Neural progenitor cell (in vitro differentiated cells): ENCODE data around the gene TCF4. TPM values are rescaled to one million over a fixed set of nuclear protein-coding genes. Genes with fewer than 3 reads are reported as not detected.

Experiments
- DNase-seq: peaks from one replicate; pipeline ENCODE4 v3.0.0-alpha.2; 2016; ENCODE audit warnings: low spot score
- H2AFZ ChIP-seq: fragments of 200-600 bp; sonication (generic); replicated peaks from 2 replicates; pipeline ENCODE4 v1.6.1; 2016; ENCODE audit warnings: antibody characterized with exemption
- H3F3A ChIP-seq: fragments of 200-600 bp; sonication (generic); 2 replicates; pipeline ENCODE4 v1.6.1; 2016; ENCODE audit warnings: antibody characterized with exemption, low read depth
- H3K27ac ChIP-seq: fragments of 200-600 bp; sonication (generic); 2 replicates; pipeline ENCODE4 v1.5.1; 2016; ENCODE audit warnings: mild to moderate bottlenecking
- H3K27me3 ChIP-seq: fragments of 200-600 bp; sonication (generic); 2 replicates; pipeline ENCODE4 v1.6.1; 2016; ENCODE audit warnings: mild to moderate bottlenecking, moderate library complexity
- H3K36me3 ChIP-seq: fragments of 200-600 bp; sonication (generic); 2 replicates; pipeline ENCODE4 v1.5.1; 2016
- H3K4me1 ChIP-seq: fragments of 200-600 bp; sonication (generic); 2 replicates; pipeline ENCODE4 v1.6.1; 2016; ENCODE audit warnings: mixed run types
- H3K4me2 ChIP-seq: fragments of 200-600 bp; sonication (generic); 2 replicates; pipeline ENCODE4 v1.6.1; 2016
- H3K4me3 ChIP-seq: fragments of 200-600 bp; sonication (generic); 2 replicates; pipeline ENCODE4 v1.5.1; 2016
- H3K79me2 ChIP-seq: fragments of 200-600 bp; sonication (generic); 2 replicates; pipeline ENCODE4 v1.6.1; 2016; ENCODE audit warnings: low read depth
- H3K9ac ChIP-seq: fragments of 200-600 bp; sonication (generic); 2 replicates; pipeline ENCODE4 v1.6.1; 2016
- H3K9me3 ChIP-seq: fragments of 200-600 bp; sonication (generic); 2 replicates; pipeline ENCODE4 v1.5.1; 2016; ENCODE audit warnings: low read depth
- H4K20me1 ChIP-seq: fragments of 200-600 bp; sonication (generic); 2 replicates; pipeline ENCODE4 v1.6.1; 2016; ENCODE audit warnings: low read depth
- H3K27ac Mint-ChIP-seq: 3 replicates; pipeline ENCODE4 v1.8.0; 2021; ENCODE audit warnings: mixed read lengths
- H3K27me3 Mint-ChIP-seq: 2 replicates; pipeline ENCODE4 v1.8.0; 2022; ENCODE audit warnings: low read depth, mild to moderate bottlenecking, inconsistent platforms, moderate library complexity, mixed read lengths; ENCODE audit not compliant: insufficient read depth
- H3K36me3 Mint-ChIP-seq: 3 replicates; pipeline ENCODE4 v1.8.0; 2021; ENCODE audit warnings: mixed read lengths
- H3K4me1 Mint-ChIP-seq: 3 replicates; pipeline ENCODE4 v1.8.0; 2021; ENCODE audit warnings: mixed read lengths
- H3K4me3 Mint-ChIP-seq: 3 replicates; pipeline ENCODE4 v1.8.0; 2021; ENCODE audit warnings: mild to moderate bottlenecking, moderate library complexity, mixed read lengths
- H3K9me3 Mint-ChIP-seq: 3 replicates; pipeline ENCODE4 v1.8.0; 2020; ENCODE audit warnings: mixed read lengths
- EZH2 ChIP-seq: fragments of 200-600 bp; sonication (generic); IDR thresholded peaks from 2 replicates; pipeline ENCODE4 v1.6.1; 2017; ENCODE audit warnings: antibody characterized with exemption, mild to moderate bottlenecking, moderate library complexity
- EZH2phosphoT487 ChIP-seq: fragments of 200-600 bp; sonication (generic); IDR thresholded peaks from 2 replicates; pipeline ENCODE4 v1.6.1; 2017; ENCODE audit warnings: antibody characterized with exemption
- total RNA-seq: library from RNA; depleted of rRNA; stranded (reverse); fragments of >200 nt; gene quantifications from 2 replicates; pipeline ENCODE4 v1.2.3, GENCODE V29; 2015; ENCODE audit warnings: low replicate concordance
- TF ChIP-seq, protein P1 (sequence below): fragments of 200-600 bp; sonication (generic); IDR thresholded peaks from 2 replicates; pipeline ENCODE4 v1.5.1; 2017; ENCODE audit warnings: antibody characterized with exemption, mild to moderate bottlenecking

Gene TCF4
- total RNA-seq, 1 donor from 2014 or later, result 161 TPM

GRCh38 chr18:55202232-55202917 is 385.6 kb downstream of the TCF4 start:
- Histone ChIP-seq H3K4me2 (no peak overlapping the region), H3K4me3 (no peak overlapping the region), H3K27ac (no peak overlapping the region), H3K9me3 (no peaks in the 10 kb centered on the region), H3K4me1 (no peaks in the 10 kb centered on the region), H3K36me3 (no peaks in the 10 kb centered on the region), H3F3A (no peaks in the 10 kb centered on the region), H3K9ac (no peak overlapping the region), H3K27me3 (no peaks in the 10 kb centered on the region), H4K20me1 (no peaks in the 10 kb centered on the region), H2AFZ (no peak overlapping the region), H3K79me2 (no peaks in the 10 kb centered on the region)
- no peak for DNase-seq
- TF ChIP-seq EZH2phosphoT487 (no peak), EZH2 (no peak)
- TF ChIP-seq, protein P1, sequence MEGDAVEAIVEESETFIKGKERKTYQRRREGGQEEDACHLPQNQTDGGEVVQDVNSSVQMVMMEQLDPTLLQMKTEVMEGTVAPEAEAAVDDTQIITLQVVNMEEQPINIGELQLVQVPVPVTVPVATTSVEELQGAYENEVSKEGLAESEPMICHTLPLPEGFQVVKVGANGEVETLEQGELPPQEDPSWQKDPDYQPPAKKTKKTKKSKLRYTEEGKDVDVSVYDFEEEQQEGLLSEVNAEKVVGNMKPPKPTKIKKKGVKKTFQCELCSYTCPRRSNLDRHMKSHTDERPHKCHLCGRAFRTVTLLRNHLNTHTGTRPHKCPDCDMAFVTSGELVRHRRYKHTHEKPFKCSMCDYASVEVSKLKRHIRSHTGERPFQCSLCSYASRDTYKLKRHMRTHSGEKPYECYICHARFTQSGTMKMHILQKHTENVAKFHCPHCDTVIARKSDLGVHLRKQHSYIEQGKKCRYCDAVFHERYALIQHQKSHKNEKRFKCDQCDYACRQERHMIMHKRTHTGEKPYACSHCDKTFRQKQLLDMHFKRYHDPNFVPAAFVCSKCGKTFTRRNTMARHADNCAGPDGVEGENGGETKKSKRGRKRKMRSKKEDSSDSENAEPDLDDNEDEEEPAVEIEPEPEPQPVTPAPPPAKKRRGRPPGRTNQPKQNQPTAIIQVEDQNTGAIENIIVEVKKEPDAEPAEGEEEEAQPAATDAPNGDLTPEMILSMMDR, result no peak
- H3K36me3 Mint-ChIP-seq, result no peaks in the 10 kb centered on the region
- H3K4me3 Mint-ChIP-seq, result no peak overlapping the region
- peaks cover 2% of the 10 kb centered on the region for H3K27me3 Mint-ChIP-seq
- H3K27ac Mint-ChIP-seq, result no peak overlapping the region
- H3K9me3 Mint-ChIP-seq, result peaks cover 5% of the 10 kb centered on the region
- no peaks in the 10 kb centered on the region for H3K4me1 Mint-ChIP-seq

- Histone ChIP-seq H3K9me3 (no peaks in the 10 kb centered on the region), H3K9ac (no peak overlapping the region), H3K4me3 (no peak overlapping the region), H4K20me1 (no peaks in the 10 kb centered on the region), H3K4me1 (no peaks in the 10 kb centered on the region), H3K27ac (no peak overlapping the region), H3K36me3 (no peaks in the 10 kb centered on the region), H3K79me2 (no peaks in the 10 kb centered on the region), H3K4me2 (no peak overlapping the region), H3F3A (no peaks in the 10 kb centered on the region), H3K27me3 (no peaks in the 10 kb centered on the region), H2AFZ (no peak overlapping the region)
- Mint-ChIP-seq H3K9me3 (peaks cover 5% of the 10 kb centered on the region), H3K4me1 (no peaks in the 10 kb centered on the region), H3K27ac (no peak overlapping the region), H3K4me3 (no peak overlapping the region), H3K27me3 (peaks cover 2% of the 10 kb centered on the region), H3K36me3 (no peaks in the 10 kb centered on the region)
- no peak for DNase-seq
- TF ChIP-seq EZH2phosphoT487, result no peak
- TF ChIP-seq, protein P1, result no peak
Measured at GRCh38 chr18:55199291-55199963, 388.6 kb downstream of the TCF4 start.

- H3K4me1 Mint-ChIP-seq, result no peaks in the 10 kb centered on the region
- no peaks in the 10 kb centered on the region for H3K9me3 ChIP-seq
- no peak overlapping the region for H3K27ac ChIP-seq
- no peaks in the 10 kb centered on the region for H3F3A ChIP-seq
- no peaks in the 10 kb centered on the region for H3K27me3 ChIP-seq
- no peak overlapping the region for H3K4me3 Mint-ChIP-seq
- peaks cover 2% of the 10 kb centered on the region for H3K27me3 Mint-ChIP-seq
- H3K9me3 Mint-ChIP-seq, result no peaks in the 10 kb centered on the region
- H3K79me2 ChIP-seq, result no peaks in the 10 kb centered on the region
- H3K27ac Mint-ChIP-seq, result no peak overlapping the region
- no peak for DNase-seq
- H3K4me1 ChIP-seq, result no peaks in the 10 kb centered on the region
- H3K36me3 Mint-ChIP-seq, result no peaks in the 10 kb centered on the region
- no peaks in the 10 kb centered on the region for H4K20me1 ChIP-seq
- no peak overlapping the region for H3K4me2 ChIP-seq
- TF ChIP-seq EZH2phosphoT487, result no peak
- TF ChIP-seq EZH2, result no peak
- TF ChIP-seq, protein P1, result no peak
- H2AFZ ChIP-seq, result no peak overlapping the region
- H3K36me3 ChIP-seq, result no peaks in the 10 kb centered on the region
- no peak overlapping the region for H3K4me3 ChIP-seq
- no peak overlapping the region for H3K9ac ChIP-seq
Measured at GRCh38 chr18:55195863-55196262, 392.1 kb downstream of the TCF4 start.
